Vagina (tissue), 2 donors: ENCODE measurements around the gene GMNN.

Source experiments
- POLR2AphosphoS5 ChIP-seq, 2 donors: sonication (generic); formaldehyde crosslinking; IDR thresholded peaks; one replicate each; pipeline ENCODE4 v1.9.0; 2017; ENCODE audit warnings: antibody characterized with exemption in 2 of 2, mild to moderate bottlenecking in 2 of 2, low read depth in 1 of 2; ENCODE audit not compliant: insufficient read depth in 1 of 2
- TF ChIP-seq, protein P1 (sequence below), 3 experiments: fragments of 450-650 bp in 2 of 3; fragments of 200-600 bp in 1 of 3; sonication (generic) in 1 of 3; IDR thresholded peaks; one replicate each; pipeline ENCODE4 v1.5.1; 2017 to 2019; ENCODE audit warnings: antibody characterized with exemption in 3 of 3, mild to moderate bottlenecking in 2 of 3, moderate library complexity in 2 of 3

DNA sequence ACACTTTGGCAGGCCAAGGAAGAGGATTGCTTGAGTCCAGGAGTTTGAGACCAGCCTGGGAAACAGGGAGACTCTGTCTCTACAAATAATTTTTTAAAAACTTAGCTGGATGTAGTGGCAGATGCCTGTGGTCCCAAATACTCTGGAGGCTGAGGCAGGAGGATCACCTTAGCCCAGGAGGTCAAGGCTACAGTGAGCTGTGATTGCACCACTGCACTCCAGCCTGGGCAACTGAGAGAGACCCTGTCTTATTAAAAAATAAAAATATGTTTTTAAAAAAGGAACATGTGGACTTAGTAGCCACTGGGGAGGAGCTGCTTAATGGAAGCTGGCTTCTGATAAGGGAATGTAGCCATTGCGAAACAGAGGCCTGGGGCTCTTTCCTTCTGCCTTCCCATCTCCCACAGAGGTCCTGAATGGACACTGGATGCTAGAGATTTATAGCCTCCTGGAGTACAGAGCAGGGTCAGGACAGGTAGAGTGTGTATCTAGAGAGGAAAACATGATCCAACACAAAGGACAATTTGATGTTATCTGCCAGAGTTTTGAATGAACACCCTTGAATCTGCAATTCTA is 21.7 kb upstream of the GMNN start:
- no peak for TF ChIP-seq POLR2AphosphoS5 (IDR thresholded peaks at IDR 0.05; ENCODE audit: insufficient read depth in 1 of 2, low read depth in 1 of 2)
- TF ChIP-seq, protein P1, sequence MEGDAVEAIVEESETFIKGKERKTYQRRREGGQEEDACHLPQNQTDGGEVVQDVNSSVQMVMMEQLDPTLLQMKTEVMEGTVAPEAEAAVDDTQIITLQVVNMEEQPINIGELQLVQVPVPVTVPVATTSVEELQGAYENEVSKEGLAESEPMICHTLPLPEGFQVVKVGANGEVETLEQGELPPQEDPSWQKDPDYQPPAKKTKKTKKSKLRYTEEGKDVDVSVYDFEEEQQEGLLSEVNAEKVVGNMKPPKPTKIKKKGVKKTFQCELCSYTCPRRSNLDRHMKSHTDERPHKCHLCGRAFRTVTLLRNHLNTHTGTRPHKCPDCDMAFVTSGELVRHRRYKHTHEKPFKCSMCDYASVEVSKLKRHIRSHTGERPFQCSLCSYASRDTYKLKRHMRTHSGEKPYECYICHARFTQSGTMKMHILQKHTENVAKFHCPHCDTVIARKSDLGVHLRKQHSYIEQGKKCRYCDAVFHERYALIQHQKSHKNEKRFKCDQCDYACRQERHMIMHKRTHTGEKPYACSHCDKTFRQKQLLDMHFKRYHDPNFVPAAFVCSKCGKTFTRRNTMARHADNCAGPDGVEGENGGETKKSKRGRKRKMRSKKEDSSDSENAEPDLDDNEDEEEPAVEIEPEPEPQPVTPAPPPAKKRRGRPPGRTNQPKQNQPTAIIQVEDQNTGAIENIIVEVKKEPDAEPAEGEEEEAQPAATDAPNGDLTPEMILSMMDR (IDR thresholded peaks at IDR 0.05) = no peak
